Vagina (tissue), 2 donors: ENCODE measurements around the gene MACROD2.

Experiments
- POLR2A ChIP-seq, 2 donors: fragments of 450-650 bp; IDR thresholded peaks; one replicate each; pipeline ENCODE4 v1.6.1; 2017; ENCODE audit warnings: antibody characterized with exemption in 2 of 2, mild to moderate bottlenecking in 2 of 2, moderate library complexity in 2 of 2
- POLR2AphosphoS5 ChIP-seq, 2 donors: sonication (generic); formaldehyde crosslinking; IDR thresholded peaks; one replicate each; pipeline ENCODE4 v1.9.0; 2017; ENCODE audit warnings: antibody characterized with exemption in 2 of 2, mild to moderate bottlenecking in 2 of 2, low read depth in 1 of 2; ENCODE audit not compliant: insufficient read depth in 1 of 2

DNA sequence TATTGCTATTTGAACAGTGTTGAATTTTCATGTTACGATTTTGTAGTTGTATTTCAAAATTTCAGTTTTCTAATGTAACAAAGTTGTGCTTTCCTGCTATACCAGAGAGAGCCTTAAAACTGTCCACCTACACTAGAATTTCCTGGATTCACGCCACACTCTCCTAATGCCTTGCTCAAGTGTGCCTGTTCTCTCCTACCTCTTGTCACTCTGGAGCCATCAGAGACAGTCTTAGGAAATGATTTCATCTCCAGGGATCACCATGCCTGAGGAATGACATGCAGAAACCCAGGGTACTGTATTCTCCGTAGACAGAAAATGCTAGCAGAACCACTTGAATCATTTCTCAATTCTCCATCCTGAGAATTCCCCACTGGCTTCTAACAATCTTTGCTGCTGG is 1910.3 kb downstream of the MACROD2 start:
- no peak for TF ChIP-seq POLR2A (IDR thresholded peaks at IDR 0.05)
- TF ChIP-seq POLR2AphosphoS5 (IDR thresholded peaks at IDR 0.05; ENCODE audit: insufficient read depth in 1 of 2, low read depth in 1 of 2): no peak
